HEK293 (cell line): Measurements from ENCODE around the gene LY6G6F.

Experiments
- EGR2 ChIP-seq: fragments of 450-650 bp; formaldehyde crosslinking; IDR thresholded peaks from 2 replicates; pipeline ENCODE4 v1.5.1; 2016; ENCODE audit warnings: low read depth, missing biosample characterization, missing genetic modification characterization
- ELK4 ChIP-seq: IDR thresholded peaks from 2 replicates; pipeline ENCODE4 v1.6.1; 2011; ENCODE audit warnings: mild to moderate bottlenecking, low read depth, low read length, borderline replicate concordance
- GLIS1 ChIP-seq: fragments of 450-650 bp; formaldehyde crosslinking; IDR thresholded peaks from 2 replicates; pipeline ENCODE4 v1.5.1; 2016; ENCODE audit warnings: missing biosample characterization, missing genetic modification characterization
- GLIS2 ChIP-seq: fragments of 450-650 bp; formaldehyde crosslinking; IDR thresholded peaks from 2 replicates; pipeline ENCODE4 v1.5.1; 2016; ENCODE audit warnings: missing biosample characterization, missing genetic modification characterization
- KLF16 ChIP-seq: fragments of 450-650 bp; formaldehyde crosslinking; IDR thresholded peaks from 2 replicates; pipeline ENCODE4 v1.5.1; 2017; ENCODE audit warnings: missing biosample characterization, missing genetic modification characterization
- PRDM6 ChIP-seq: fragments of 450-650 bp; formaldehyde crosslinking; IDR thresholded peaks from 2 replicates; pipeline ENCODE4 v1.5.1; 2017; ENCODE audit warnings: missing biosample characterization, missing genetic modification characterization
- SP2 ChIP-seq: fragments of 450-650 bp; formaldehyde crosslinking; IDR thresholded peaks from 2 replicates; pipeline ENCODE4 v1.5.1; 2016; ENCODE audit warnings: missing biosample characterization, missing genetic modification characterization
- YY1 ChIP-seq: fragments of 450-650 bp; formaldehyde crosslinking; IDR thresholded peaks from 2 replicates; pipeline ENCODE4 v1.5.1; 2018; ENCODE audit warnings: missing biosample characterization, missing genetic modification characterization
- ZBTB17 ChIP-seq: fragments of 450-650 bp; formaldehyde crosslinking; IDR thresholded peaks from 2 replicates; pipeline ENCODE4 v1.5.1; 2016; ENCODE audit warnings: missing biosample characterization, missing genetic modification characterization
- ZFHX2 ChIP-seq: fragments of 450-650 bp; formaldehyde crosslinking; conservative IDR thresholded peaks from 2 replicates; pipeline ENCODE4 v1.5.1; 2016; ENCODE audit warnings: missing biosample characterization, missing genetic modification characterization
- ZNF112 ChIP-seq: fragments of 450-650 bp; formaldehyde crosslinking; IDR thresholded peaks from 2 replicates; pipeline ENCODE4 v1.5.0; 2017; ENCODE audit warnings: missing biosample characterization, missing genetic modification characterization
- ZNF133 ChIP-seq: fragments of 450-650 bp; formaldehyde crosslinking; IDR thresholded peaks from 2 replicates; pipeline ENCODE4 v1.5.1; 2016; ENCODE audit warnings: missing biosample characterization, missing genetic modification characterization
- ZNF140 ChIP-seq: fragments of 450-650 bp; formaldehyde crosslinking; IDR thresholded peaks from 2 replicates; pipeline ENCODE4 v1.5.1; 2016; ENCODE audit warnings: missing biosample characterization, missing genetic modification characterization
- ZNF2 ChIP-seq: fragments of 450-650 bp; formaldehyde crosslinking; IDR thresholded peaks from 2 replicates; pipeline ENCODE4 v1.5.1; 2016; ENCODE audit warnings: missing biosample characterization, missing genetic modification characterization
- ZNF214 ChIP-seq: fragments of 450-650 bp; formaldehyde crosslinking; IDR thresholded peaks from 2 replicates; pipeline ENCODE4 v1.5.1; 2017; ENCODE audit warnings: missing biosample characterization, mild to moderate bottlenecking, missing genetic modification characterization, borderline replicate concordance
- ZNF248 ChIP-seq: fragments of 450-650 bp; formaldehyde crosslinking; IDR thresholded peaks from 2 replicates; pipeline ENCODE4 v1.5.1; 2017; ENCODE audit warnings: missing biosample characterization, missing genetic modification characterization
- ZNF311 ChIP-seq: fragments of 450-650 bp; formaldehyde crosslinking; IDR thresholded peaks from 2 replicates; pipeline ENCODE4 v1.5.1; 2017; ENCODE audit warnings: missing biosample characterization, missing genetic modification characterization, borderline replicate concordance
- ZNF324 ChIP-seq: fragments of 450-650 bp; formaldehyde crosslinking; IDR thresholded peaks from 2 replicates; pipeline ENCODE4 v1.5.1; 2016; ENCODE audit warnings: missing biosample characterization, missing genetic modification characterization
- ZNF341 ChIP-seq: fragments of 450-650 bp; formaldehyde crosslinking; IDR thresholded peaks from 2 replicates; pipeline ENCODE4; 2016; ENCODE audit warnings: low read depth, missing biosample characterization, missing genetic modification characterization
- ZNF350 ChIP-seq: fragments of 450-650 bp; formaldehyde crosslinking; IDR thresholded peaks from 2 replicates; pipeline ENCODE4 v1.5.0; 2017; ENCODE audit warnings: missing biosample characterization, mild to moderate bottlenecking, missing genetic modification characterization
- ZNF404 ChIP-seq: fragments of 450-650 bp; formaldehyde crosslinking; IDR thresholded peaks from 2 replicates; pipeline ENCODE4 v1.5.1; 2017; ENCODE audit warnings: missing biosample characterization, missing genetic modification characterization
- ZNF416 ChIP-seq: fragments of 450-650 bp; formaldehyde crosslinking; IDR thresholded peaks from 2 replicates; pipeline ENCODE4 v1.5.1; 2016; ENCODE audit warnings: missing biosample characterization, missing genetic modification characterization
- ZNF433 ChIP-seq: fragments of 450-650 bp; formaldehyde crosslinking; IDR thresholded peaks from 2 replicates; pipeline ENCODE4 v1.5.1; 2016; ENCODE audit warnings: missing biosample characterization, missing genetic modification characterization, low read depth
- ZNF473 ChIP-seq: fragments of 450-650 bp; formaldehyde crosslinking; IDR thresholded peaks from 2 replicates; pipeline ENCODE4 v1.5.1; 2017; ENCODE audit warnings: missing biosample characterization, missing genetic modification characterization
- ZNF48 ChIP-seq: fragments of 450-650 bp; formaldehyde crosslinking; IDR thresholded peaks from 2 replicates; pipeline ENCODE4 v1.5.1; 2016; ENCODE audit warnings: missing biosample characterization, missing genetic modification characterization
- ZNF514 ChIP-seq: fragments of 450-650 bp; formaldehyde crosslinking; IDR thresholded peaks from 2 replicates; pipeline ENCODE4 v1.5.1; 2016; ENCODE audit warnings: missing biosample characterization, missing genetic modification characterization
- ZNF518A ChIP-seq: fragments of 450-650 bp; formaldehyde crosslinking; conservative IDR thresholded peaks from 2 replicates; pipeline ENCODE4 v1.5.1; 2016; ENCODE audit warnings: low read depth, missing biosample characterization, missing genetic modification characterization
- ZNF529 ChIP-seq: fragments of 450-650 bp; formaldehyde crosslinking; IDR thresholded peaks from 2 replicates; pipeline ENCODE4 v1.5.1; 2017; ENCODE audit warnings: missing genetic modification characterization, missing biosample characterization; ENCODE audit not compliant: insufficient replicate concordance
- ZNF560 ChIP-seq: fragments of 450-650 bp; formaldehyde crosslinking; IDR thresholded peaks from 2 replicates; pipeline ENCODE4 v1.5.1; 2017; ENCODE audit warnings: missing biosample characterization, missing genetic modification characterization, borderline replicate concordance
- ZNF585B ChIP-seq: fragments of 450-650 bp; formaldehyde crosslinking; IDR thresholded peaks from 2 replicates; pipeline ENCODE4 v1.5.1; 2016; ENCODE audit warnings: missing biosample characterization, missing genetic modification characterization
- ZNF626 ChIP-seq: fragments of 450-650 bp; sonication (Bioruptor Pico); formaldehyde crosslinking; IDR thresholded peaks from 2 replicates; pipeline ENCODE4 v1.5.1; 2018; ENCODE audit warnings: missing biosample characterization, missing genetic modification characterization, inconsistent platforms
- ZNF701 ChIP-seq: fragments of 450-650 bp; formaldehyde crosslinking; IDR thresholded peaks from 2 replicates; pipeline ENCODE4 v1.5.1; 2016; ENCODE audit warnings: missing biosample characterization, missing genetic modification characterization
- ZNF777 ChIP-seq: fragments of 450-650 bp; formaldehyde crosslinking; IDR thresholded peaks from 2 replicates; pipeline ENCODE4 v1.5.1; 2017; ENCODE audit warnings: missing biosample characterization, missing genetic modification characterization, borderline replicate concordance
- ZSCAN30 ChIP-seq: fragments of 450-650 bp; IDR thresholded peaks from 2 replicates; pipeline ENCODE4 v1.5.1; 2018; ENCODE audit warnings: missing biosample characterization, mild to moderate bottlenecking, missing genetic modification characterization, moderate library complexity

The LY6G6F gene

GRCh38 chr6:31702819-31703716, 3.6 kb upstream of the LY6G6F start, which contains the start of gene ABHD16A (continued):
- TF ChIP-seq ZNF2 (tag by site-specific recombination) (no peak; the same call in 1 of the 2 replicates), ZFHX2 (no peak; the same call in none of the 2 replicates), ZNF518A (tag by site-specific recombination) (peak; percentile 45; the same call in 1 of the 2 replicates), ZNF560 (tag by site-specific recombination) (no peak), ZBTB17 (tag by site-specific recombination) (peak; percentile 96), ZNF324 (tag by site-specific recombination) (peak; percentile 57; the same call in 1 of the 2 replicates), ZNF311 (tag by site-specific recombination) (no peak), ZNF473 (tag by site-specific recombination) (no peak), ZNF48 (tag by site-specific recombination) (no peak), GLIS1 (tag by site-specific recombination) (peak; percentile 7; the same call in 1 of the 2 replicates), ZNF140 (no peak), ZNF514 (tag by site-specific recombination) (no peak), ZNF416 (tag by site-specific recombination) (no peak), ZNF214 (tag by site-specific recombination) (no peak), SP2 (tag by site-specific recombination) (peak; percentile 53), ZNF701 (tag by site-specific recombination) (no peak), ZNF112 (tag by site-specific recombination) (no peak), ZNF248 (tag by site-specific recombination) (no peak), ZNF433 (tag by site-specific recombination) (no peak), ZNF133 (no peak), ZNF404 (tag by site-specific recombination) (no peak), PRDM6 (tag by site-specific recombination) (no peak), YY1 (tag by site-specific recombination) (peak; percentile 65), ELK4 (no peak), ZNF341 (peak; percentile 96), ZNF350 (no peak), ZNF626 (tag by site-specific recombination) (no peak), ZNF529 (tag by site-specific recombination) (no peak), GLIS2 (0 out of 2 replicates have a peak, but pooled peaks have one; percentile 33), ZNF777 (tag by site-specific recombination) (no peak), KLF16 (tag by site-specific recombination) (peak; percentile 58; the same call in 1 of the 2 replicates), EGR2 (peak; percentile 55; the same call in 1 of the 2 replicates), ZNF585B (tag by site-specific recombination) (no peak), ZSCAN30 (tag by site-specific recombination) (peak; percentile 86; the same call in 1 of the 2 replicates)
